ENCODE measurements around the gene MAP3K2. TPM values are rescaled to one million over a fixed set of nuclear protein-coding genes. Genes with fewer than 3 reads are reported as not detected.

MAP3K2 gene
- polyA plus RNA-seq, 3 donors: 16.0 to 86.4 (median 66.3) TPM

GRCh38 chr2:127386764-127387654, 766 bp downstream of the MAP3K2 start:
- Mint-ChIP-seq H3K4me1 (peaks cover 54% of the 10 kb centered on the region), H3K36me3 (peaks cover 11 to 20% of the 10 kb centered on the region in 2 donors), H3K4me3 (peak overlapping the region; percentile 90 to 94), H3K27ac (peak overlapping the region; percentile 97 to 99 (median 99)), H3K9me3 (peaks cover 0 to 2% (median 0%) of the 10 kb centered on the region in 7 donors), H3K27me3 (ENCODE audit: low read depth in 3 of 3) (peaks cover 0 to 2% (median 0%) of the 10 kb centered on the region in 3 donors)
- no peaks in the 10 kb centered on the region for H3K9me3 ChIP-seq (replicated peaks in 1 of 2; ENCODE audit: control insufficient read depth in 1 of 2, insufficient read depth in 1 of 2, low read length in 2 of 2)
- peaks cover 39% of the 10 kb centered on the region for H4K20me1 ChIP-seq (ENCODE audit: insufficient read depth, low read length)
- H3K79me2 ChIP-seq (ENCODE audit: insufficient read depth, low read length): peaks cover 50% of the 10 kb centered on the region
- no peaks in the 10 kb centered on the region for H3K27me3 ChIP-seq (ENCODE audit: control insufficient read depth in 2 of 2, insufficient read depth in 2 of 2, low read length in 2 of 2)
- H3K4me3 ChIP-seq (replicated peaks in 1 of 3; ENCODE audit: low read depth in 2 of 3, low read length in 3 of 3): peak overlapping the region; percentile 53 to 97 (median 87)
- H3K27ac ChIP-seq (ENCODE audit: low read depth in 1 of 2, low read length in 2 of 2): peak overlapping the region; percentile 98 to 99
- TF ChIP-seq CTCF (IDR thresholded peaks at IDR 0.05): no peak
- H3K4me1 ChIP-seq (ENCODE audit: control insufficient read depth in 1 of 2, insufficient read depth in 2 of 2, low read length in 2 of 2): peaks cover 44 to 50% of the 10 kb centered on the region in 2 donors
- WGBS (ENCODE audit: insufficient coverage): 0% methylated on average over 50 of the region's 58 CpGs
- H2AFZ ChIP-seq (ENCODE audit: insufficient read depth, low read depth, low read length, poor library complexity, severe bottlenecking): no peak overlapping the region
- H3K36me3 ChIP-seq (replicated peaks in 1 of 2; ENCODE audit: control insufficient read depth in 1 of 2, insufficient read depth in 2 of 2, low read length in 2 of 2): peaks cover 0 to 5% of the 10 kb centered on the region in 2 donors
- H3K4me2 ChIP-seq (replicated peaks; ENCODE audit: extremely low read depth, low read length, poor library complexity, severe bottlenecking): peak overlapping the region; percentile 82
- intact Hi-C loops (cut with micrococcal nuclease): loop anchor here in 1 of 2 donors (1.0 kb wide), 1 partner anchor 25 kb away; no protein-coding TSS in a partner anchor
- H3K9ac ChIP-seq (ENCODE audit: insufficient read depth, low read length, poor library complexity, severe bottlenecking): peak overlapping the region; percentile 100
- peak; percentile 65 to 77 (median 73) for DNase-seq

- Histone ChIP-seq H4K20me1 (ENCODE audit: insufficient read depth, low read length) (peaks cover 47% of the 10 kb centered on the region), H3K36me3 (replicated peaks in 1 of 2; ENCODE audit: control insufficient read depth in 1 of 2, insufficient read depth in 2 of 2, low read length in 2 of 2) (peaks cover 0 to 5% of the 10 kb centered on the region in 2 donors), H3K4me2 (replicated peaks; ENCODE audit: extremely low read depth, low read length, poor library complexity, severe bottlenecking) (peak overlapping the region; percentile 82), H3K4me3 (replicated peaks in 1 of 3; ENCODE audit: low read depth in 2 of 3, low read length in 3 of 3) (peak overlapping the region; percentile 53 to 97 (median 87)), H3K9ac (ENCODE audit: insufficient read depth, low read length, poor library complexity, severe bottlenecking) (peak overlapping the region; percentile 100), H3K9me3 (replicated peaks in 1 of 2; ENCODE audit: control insufficient read depth in 1 of 2, insufficient read depth in 1 of 2, low read length in 2 of 2) (no peaks in the 10 kb centered on the region), H2AFZ (ENCODE audit: insufficient read depth, low read depth, low read length, poor library complexity, severe bottlenecking) (no peak overlapping the region), H3K27me3 (ENCODE audit: control insufficient read depth in 2 of 2, insufficient read depth in 2 of 2, low read length in 2 of 2) (no peaks in the 10 kb centered on the region), H3K4me1 (ENCODE audit: control insufficient read depth in 1 of 2, insufficient read depth in 2 of 2, low read length in 2 of 2) (peaks cover 44 to 47% of the 10 kb centered on the region in 2 donors), H3K79me2 (ENCODE audit: insufficient read depth, low read length) (peaks cover 57% of the 10 kb centered on the region), H3K27ac (ENCODE audit: low read depth in 1 of 2, low read length in 2 of 2) (peak overlapping the region; percentile 98 to 99)
- Mint-ChIP-seq H3K27ac (peak overlapping the region; percentile 97 to 99 (median 99)), H3K4me3 (peak overlapping the region; percentile 90 to 94), H3K27me3 (ENCODE audit: low read depth in 3 of 3) (peaks cover 0 to 2% (median 0%) of the 10 kb centered on the region in 3 donors), H3K9me3 (peaks cover 0 to 2% (median 0%) of the 10 kb centered on the region in 7 donors), H3K36me3 (peaks cover 11 to 22% of the 10 kb centered on the region in 2 donors), H3K4me1 (peaks cover 60% of the 10 kb centered on the region)
- intact Hi-C loops (cut with micrococcal nuclease): no loop called here
- DNase-seq: peak; percentile 71 to 88 (median 85)
- no peak for TF ChIP-seq CTCF (IDR thresholded peaks at IDR 0.05)
- 9% methylated on average over 4 of the region's 4 CpGs for whole genome bisulfite sequencing (ENCODE audit: insufficient coverage)
Observed at GRCh38 chr2:127386246-127386645, 1.5 kb downstream of the MAP3K2 start.

All from CD14-positive monocyte (primary cell).